Left renal cortex interstitium (tissue), 4 donors: ENCODE measurements around the gene TNFRSF11A. TPM values are rescaled to one million over a fixed set of nuclear protein-coding genes. Genes with fewer than 3 reads are reported as not detected.

Experiments used
- DNase-seq, 4 donors: peaks; one replicate each; pipeline ENCODE4 v3.0.0-alpha.2; 2013; ENCODE audit warnings: low read depth in 4 of 4, low spot score in 2 of 4, missing footprints in 1 of 4
- polyA plus RNA-seq, 4 donors: library from polyadenylated mRNA; unstranded; fragments of 120-200 nt; gene quantifications; one replicate each; pipeline ENCODE4 v1.2.1, GENCODE V29; 2013; ENCODE audit not compliant: insufficient read length in 4 of 4

TNFRSF11A gene
- polyA plus RNA-seq, 4 donors = 1.8 to 3.4 (median 2.5) TPM

DNA sequence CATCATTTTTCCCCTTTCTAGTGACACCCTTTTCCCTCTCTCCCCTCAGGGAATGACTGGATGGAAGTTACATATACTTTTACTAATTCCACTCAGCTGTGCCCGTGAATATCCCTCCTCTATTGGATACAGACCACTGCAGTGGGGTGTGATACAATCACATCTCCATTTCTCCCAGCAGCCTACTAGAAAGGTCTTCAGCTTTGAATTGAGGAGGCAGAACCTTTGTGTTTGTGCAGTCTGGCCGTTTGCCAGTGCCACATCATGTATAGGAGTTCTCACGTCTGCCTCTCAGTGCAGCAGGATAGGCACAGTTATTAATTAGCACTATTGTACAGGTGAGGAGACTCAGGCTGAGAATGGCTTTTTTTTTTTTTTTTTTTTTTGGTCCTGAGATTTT, 16.4 kb downstream of the TNFRSF11A start:
- DNase-seq = no peak

DNA sequence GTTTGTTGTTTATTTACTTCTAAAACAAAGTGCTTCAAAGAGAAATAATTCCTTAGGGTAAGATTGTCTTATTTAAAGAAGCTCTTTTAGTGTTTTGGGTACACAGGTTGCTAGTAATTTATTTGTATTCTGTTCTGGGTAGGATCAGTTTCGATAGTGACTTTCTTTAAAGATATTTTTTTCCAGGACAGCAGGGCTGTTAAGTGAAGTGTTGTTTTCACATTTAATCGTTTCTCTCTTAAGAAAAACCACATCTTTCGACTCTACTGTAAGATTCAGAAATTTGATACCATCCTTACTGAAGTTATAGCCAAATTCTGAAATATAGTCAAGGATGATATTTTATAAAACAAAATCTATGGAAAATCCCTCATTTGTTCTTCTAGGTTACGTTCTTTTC, 17.8 kb downstream of the TNFRSF11A start:
- no peak for DNase-seq

DNA sequence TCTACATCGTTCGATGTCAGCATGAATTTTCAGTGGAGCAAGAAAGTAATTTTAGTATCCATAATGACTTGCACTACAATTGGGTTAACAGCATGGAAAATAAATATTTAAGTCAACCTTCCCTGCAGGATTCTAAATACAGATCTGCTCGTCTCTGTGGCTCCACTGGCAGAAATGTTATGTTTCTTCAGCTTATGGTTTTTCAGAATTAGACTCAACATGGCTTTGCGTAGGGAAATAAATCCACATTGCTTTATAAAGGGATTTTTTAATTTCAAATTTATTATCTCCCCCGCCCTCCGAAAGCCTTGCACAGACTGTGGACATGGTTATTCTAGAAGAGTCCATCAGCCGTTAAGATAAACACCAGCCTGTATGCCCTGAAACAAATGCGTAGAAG, 18.2 kb downstream of the TNFRSF11A start:
- DNase-seq = no peak

DNA sequence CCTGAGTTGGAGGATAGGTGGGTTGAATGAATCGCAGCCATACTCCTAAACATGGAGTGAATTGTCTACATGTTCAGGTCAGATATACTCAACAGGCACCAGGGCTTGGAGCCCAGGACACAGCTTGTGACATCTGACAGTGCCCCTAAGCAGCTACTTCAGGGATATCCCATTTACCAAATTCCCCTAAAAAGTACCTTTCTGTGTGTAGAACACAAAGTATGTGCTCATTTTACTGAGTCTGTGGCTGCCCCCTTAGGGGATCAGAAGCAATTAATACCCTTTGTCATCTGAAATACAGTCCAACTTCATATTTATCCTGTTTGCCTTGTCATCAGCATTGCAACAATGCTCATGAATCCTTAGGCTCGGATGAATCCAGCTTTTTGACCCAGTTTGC, 20.8 kb downstream of the TNFRSF11A start:
- no peak for DNase-seq

DNA sequence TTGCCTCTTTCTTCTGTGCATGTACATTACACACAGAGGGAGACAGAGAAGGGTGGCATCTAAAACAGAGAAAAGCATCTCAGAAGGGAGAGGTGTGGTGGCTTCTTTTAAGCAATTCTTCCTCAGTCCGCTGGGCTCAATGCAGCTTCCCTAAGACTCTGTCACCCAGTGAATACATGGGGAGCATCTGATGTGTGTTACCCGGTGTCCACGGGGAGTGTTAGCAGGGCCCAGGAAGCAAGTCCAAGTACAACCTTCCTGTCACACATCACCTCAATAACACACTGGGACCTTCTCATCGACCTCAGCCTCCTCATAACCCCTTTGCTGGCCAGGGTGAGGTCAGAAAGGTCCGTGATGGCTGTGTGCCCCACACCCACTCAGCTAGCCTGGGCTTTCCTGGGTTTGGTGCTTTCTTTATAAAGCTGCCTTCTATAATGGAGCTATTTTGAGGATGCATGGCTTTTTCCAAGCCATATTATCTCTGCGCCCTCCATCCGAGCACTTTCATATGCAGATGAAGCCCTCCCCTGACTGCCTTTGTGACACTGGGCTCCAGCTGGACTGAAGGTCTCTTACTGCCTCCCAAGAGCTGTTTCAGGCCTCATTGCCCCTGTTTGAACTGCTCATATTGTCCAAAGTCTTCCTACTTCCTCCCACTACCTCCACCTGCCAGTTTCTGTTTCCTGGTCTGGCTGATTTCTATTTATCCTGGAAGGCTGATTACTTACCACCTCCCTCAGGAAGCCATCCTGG, 21.4 kb downstream of the TNFRSF11A start:
- DNase-seq = no peak

DNA sequence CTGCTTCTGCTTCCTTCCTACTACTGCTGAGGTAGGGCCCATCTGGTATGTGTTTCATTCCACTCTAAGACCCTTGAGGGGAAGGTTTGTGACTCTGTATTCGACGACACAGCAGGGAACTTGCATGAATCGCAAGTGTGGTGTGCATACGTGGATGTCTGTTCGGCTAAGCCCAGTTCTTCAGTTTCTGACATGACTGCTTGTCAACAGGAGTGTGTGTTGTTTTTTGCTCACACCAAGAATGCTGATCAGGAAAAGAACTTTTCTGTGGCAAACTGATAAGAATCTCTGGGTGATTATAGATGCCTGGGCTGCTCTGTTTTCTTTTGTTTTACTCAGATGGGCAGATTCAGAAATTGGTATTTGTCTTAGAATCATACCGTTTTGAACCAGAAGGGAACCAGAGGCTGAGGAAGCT, 22.0 kb downstream of the TNFRSF11A start:
- no peak for DNase-seq

DNA sequence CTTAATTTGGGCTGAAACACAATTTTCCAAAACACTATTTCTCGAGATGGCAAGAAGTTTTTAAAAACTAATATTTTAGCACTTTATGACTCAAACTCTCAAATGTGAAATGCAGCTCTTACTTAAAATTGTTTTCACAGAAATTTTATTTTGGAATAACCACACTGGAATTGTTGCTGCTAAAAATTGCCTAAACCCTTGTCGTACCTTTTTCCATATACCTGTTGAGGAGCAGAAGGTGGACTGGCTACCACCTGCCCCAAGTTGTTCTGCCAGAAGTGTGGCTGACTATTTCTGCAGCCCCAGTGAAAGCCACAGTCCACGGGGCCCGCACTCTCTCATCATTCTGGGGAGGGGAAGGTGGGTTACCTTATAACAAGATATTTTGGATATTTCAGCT, 23.4 kb downstream of the TNFRSF11A start:
- no peak for DNase-seq

DNA sequence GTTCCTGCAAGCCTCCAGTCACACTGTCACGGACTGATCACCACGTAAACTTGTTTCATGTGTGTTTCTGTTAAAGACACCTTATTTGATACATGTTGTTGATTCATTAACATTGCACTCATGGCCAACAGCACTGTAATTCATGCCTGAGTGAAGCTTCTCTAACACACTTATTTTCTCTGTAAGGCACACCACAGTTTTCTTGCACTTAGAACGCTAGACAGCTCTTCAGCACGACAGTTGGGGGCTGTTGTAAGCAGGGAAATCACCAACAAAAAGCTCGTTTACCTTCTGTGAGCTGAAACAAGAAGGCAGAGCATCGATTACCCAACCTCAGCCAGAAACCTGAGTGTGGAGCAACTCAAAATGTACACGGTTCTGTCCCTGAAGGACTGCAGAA, 28.1 kb downstream of the TNFRSF11A start:
- DNase-seq = no peak

DNA sequence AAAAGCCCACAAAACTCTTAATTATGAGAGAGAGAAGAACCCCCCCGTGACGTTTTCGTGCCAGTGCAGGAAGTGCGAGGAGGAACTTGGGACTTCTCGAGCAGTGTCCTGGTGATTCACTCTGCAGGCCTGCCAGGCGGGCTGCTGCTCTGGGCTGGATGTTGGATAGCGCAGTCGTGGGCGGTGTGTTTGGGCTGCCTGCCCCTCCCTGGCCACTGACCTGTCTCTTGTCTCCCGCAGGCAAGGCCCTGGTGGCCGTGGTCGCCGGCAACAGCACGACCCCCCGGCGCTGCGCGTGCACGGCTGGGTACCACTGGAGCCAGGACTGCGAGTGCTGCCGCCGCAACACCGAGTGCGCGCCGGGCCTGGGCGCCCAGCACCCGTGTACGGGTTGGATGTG, 29.0 kb downstream of the TNFRSF11A start:
- no peak for DNase-seq

DNA sequence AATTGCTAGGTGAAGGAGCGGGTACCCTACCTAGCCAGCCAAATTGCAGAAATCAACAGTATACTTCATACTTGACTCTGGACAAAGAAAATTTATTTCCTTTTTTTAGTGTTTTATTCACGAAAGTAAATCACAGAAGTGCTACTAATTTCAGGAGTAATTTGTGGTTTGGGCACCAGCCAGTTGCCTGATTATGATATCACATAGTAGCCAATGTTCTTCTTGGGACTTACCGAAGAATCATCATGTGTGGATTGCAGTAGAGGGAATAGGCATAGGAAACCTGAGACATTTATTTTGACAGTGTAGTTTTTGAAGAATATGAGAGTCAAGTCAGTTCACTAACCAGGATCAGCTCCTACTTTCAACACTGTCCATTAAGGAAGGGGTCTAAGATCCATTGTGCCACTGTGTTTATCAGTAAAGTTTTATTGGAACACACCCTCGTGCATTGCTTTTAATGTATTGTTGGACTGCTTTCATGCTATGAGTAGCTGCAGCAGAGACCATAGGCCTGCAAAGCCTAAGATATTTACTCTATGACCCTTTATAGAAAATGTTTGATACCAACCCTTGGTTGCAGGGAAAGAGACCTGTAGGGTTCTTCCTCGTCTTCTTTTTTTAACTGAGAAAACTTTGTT, 32.1 kb downstream of the TNFRSF11A start:
- DNase-seq = no peak

DNA sequence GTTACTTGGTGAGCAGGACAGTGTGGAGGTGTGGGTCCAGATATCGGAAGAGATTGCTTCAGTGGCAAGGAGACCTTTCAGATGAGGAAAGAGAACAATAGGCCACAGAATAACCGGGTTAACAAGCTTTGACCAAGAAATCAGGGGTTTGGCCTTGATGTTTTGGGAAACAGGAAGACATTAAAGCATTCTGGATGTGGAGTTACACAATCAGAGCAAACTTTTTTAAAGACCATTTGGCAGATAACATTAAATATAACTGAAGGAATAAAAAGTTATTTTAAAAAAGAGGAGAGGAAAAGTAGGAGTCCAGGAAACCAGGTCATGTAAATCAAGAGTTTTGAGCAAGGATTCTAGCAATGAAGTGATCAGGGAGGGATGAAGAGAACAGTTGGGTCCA, 35.7 kb downstream of the TNFRSF11A start:
- no peak for DNase-seq

DNA sequence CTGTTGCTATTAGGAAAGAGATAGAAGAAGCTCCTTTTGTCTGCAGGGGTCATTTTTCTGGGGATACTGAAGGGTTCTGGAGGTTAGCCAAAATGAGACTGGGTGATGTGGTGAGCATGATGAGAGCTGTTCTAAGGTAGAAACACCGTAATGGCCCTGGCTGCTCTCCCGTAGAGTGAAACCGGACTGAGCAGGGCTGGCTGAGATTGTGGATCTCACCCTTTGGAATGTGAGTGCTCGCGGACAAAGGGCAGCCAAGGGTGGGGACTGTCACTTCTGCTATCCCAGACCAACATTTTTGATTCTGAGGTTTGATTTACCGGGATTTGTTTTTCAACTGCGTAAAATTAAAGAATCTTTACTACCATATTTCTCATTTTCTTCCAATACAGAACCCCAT, 36.2 kb downstream of the TNFRSF11A start:
- DNase-seq = no peak

DNA sequence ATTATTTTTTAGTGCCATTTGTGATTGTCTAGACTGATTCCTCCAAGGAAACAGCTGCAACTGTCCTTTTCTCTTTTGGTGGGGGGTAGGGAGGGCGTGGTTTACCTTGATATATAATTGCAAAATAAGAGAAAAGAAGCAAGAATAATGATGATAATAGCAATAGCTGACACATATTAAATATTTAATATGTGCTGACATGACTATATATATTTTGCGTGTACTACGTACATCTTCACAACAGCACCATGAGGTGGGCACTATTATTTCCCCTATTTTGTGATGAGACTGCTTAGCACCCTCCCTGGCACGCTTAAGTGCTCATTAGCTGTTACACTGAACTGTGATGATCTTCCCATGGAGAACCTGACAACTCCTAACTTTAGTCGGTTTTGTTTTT, 39.4 kb downstream of the TNFRSF11A start:
- DNase-seq = no peak

DNA sequence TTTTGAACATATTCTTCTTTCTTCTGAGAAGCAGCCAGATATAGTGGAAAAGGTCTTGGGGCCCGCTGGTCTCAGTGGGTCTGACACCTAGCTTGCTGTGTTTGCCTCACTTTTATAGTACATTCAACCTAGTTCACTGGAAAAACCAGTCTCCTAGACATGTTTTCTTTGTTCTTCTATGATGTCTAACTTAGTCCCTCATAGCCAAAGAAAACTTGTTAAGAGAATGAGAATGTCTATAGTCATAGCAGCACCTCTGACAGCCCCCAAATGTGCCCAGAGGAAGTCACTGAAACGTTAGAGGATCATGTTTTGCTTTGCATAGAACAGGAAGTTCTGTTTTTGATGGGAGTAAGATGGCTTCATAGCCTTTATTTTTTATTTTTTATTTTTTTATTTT, 40.3 kb downstream of the TNFRSF11A start:
- DNase-seq = no peak

DNA sequence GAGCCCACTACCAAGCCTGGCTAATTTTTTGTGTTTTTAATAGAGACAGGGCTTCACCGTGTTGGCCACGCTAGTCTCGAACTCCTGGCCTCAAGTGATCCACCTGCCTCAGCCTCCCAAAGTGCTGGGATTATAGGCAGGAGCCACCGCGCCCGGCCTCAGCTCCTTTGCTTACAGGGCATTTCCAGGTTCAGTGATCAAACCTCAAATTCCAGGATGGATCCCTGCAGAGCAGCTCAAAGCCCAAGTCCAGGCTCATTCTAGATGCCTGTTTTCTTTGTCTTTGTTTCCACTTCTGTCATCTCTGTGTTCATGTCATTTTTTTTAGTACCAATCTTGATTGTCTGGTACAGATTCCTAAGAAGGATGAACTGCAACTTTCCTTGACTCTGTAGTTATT, 41.9 kb downstream of the TNFRSF11A start:
- no peak for DNase-seq

DNA sequence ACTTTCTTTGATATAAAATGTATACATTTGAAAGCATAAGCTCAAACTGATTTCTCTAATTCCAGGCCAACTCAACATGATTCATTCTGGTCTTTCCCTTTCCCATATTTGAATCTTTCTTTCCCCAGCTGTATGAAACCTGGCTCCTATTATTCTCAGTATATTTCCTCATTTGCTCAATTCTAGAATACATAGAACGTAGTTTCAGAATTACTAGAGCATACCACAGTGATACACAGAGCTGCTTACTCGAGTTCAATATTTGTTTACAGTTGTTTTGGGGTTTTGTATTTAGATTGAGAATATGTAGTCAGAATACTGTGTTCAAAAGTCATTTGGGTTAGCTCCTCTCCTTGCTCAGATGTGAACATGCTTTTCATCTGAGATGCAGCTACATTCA, 43.0 kb downstream of the TNFRSF11A start:
- no peak for DNase-seq

DNA sequence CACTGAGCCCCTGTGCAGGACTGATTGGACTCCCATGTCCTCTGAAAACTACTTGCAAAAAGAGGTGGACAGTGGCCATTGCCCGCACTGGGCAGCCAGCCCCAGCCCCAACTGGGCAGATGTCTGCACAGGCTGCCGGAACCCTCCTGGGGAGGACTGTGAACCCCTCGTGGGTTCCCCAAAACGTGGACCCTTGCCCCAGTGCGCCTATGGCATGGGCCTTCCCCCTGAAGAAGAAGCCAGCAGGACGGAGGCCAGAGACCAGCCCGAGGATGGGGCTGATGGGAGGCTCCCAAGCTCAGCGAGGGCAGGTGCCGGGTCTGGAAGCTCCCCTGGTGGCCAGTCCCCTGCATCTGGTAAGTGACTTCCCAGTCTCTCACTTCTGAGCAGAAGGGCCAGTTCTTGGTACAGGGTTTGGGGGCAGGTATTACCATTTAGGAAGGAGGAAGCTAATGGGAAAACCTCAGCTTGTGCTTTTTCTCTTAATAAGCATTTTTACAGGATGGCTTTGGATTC, 44.1 kb downstream of the TNFRSF11A start:
- no peak for DNase-seq

DNA sequence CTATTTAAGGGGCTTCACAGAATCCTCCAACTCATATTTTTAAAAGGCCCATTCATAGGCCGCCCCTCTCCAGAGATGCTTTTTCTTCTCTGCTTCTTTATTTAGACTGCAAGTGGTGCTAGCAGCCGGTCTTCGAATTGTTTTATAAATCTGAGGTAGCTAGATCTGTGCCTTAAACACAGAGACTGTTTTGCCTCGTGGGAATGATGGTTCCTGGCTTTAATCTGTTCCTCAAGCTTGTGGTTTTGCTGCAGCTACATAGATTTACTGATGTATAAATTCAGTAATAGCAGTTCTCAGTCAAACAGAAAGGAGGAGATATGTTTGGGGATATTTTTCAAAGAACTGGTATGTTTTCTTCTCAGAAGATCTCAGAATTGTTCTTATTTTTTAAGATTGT, 45.3 kb downstream of the TNFRSF11A start:
- DNase-seq = no peak

DNA sequence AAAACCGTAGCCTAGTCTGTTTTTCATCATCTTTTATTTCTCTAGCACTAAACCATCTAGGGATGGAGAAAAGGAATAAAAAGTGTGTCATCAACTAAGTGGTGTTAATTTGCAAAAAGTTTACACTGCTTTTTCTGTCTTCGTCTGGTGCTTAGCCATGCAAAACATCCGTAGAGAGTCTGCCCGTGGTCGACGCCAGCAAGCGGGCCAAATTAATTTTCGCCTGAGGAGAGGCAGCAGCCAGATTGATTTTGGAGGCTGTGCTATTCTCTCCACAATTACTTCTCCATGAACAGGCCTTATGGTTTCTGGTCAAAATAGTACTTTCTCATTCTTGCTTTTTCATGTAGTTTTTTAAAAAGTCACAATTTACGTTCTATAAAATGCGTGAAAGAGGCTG, 46.3 kb downstream of the TNFRSF11A start:
- no peak for DNase-seq

DNA sequence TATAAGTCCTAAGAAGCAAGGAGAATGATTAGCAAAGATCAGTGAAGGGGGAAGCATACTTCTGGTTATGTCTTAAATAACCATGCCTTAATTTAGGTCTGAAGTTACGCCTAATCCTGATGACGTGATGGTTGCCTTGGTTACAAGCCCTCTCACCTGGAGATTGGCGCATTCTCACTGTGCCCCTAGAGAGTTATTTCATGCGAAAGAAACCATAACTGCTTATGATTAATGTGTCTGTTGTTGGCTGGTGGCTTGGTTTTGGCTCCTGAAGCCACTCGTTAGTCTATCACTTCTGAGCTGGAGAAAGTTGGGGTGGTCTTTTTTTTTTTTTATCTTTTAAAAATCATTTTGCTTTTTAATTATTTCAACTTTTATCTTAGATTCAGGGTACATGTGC, 47.0 kb downstream of the TNFRSF11A start:
- no peak for DNase-seq

DNA sequence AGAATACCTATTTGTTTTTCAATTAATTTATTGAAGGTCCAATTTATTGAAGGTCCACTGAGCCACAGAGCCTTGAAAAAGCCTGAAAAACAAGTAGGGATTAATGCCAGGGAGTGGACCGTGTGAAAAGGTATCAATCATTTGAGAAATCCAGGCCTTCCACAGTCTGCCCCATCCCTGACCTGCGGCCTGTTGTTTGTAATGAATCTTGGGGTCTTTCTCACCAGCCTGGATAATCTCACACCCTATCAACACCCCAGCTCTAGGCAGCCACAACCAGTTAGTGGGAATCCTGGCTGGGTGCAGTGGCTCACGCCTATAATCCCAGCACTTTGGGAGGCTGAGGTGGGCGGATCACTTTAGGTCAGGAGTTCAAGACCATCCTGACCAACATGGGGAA, 47.8 kb downstream of the TNFRSF11A start:
- no peak for DNase-seq

DNA sequence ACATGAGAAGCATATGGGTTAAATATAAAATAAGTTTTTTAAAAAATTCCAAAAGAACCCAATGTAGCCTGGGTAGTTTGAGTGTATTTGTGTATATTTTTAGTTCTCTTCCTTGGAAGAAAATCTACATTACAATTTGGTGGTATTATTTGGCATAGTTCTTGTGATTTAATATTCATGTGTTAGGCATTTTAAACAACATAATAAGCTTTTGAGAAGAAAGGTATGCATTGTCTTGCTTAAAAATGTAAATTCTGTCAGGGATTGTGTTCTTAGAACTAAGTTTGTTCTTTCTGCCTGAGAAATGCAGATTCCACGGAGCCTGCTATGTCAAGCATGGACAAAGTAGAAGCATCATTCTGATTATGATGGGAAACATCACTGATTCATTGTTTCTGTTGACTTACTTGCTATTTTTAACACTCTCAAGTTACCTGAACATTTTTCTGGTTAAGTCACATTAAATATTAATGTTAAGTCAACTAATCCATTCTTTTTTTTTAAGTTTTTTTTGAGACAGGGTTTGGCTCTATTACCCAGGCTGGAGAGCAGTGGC, 49.4 kb downstream of the TNFRSF11A start:
- DNase-seq = no peak
